Measurements from ENCODE around the gene RFC3. TPM values are rescaled to one million over a fixed set of nuclear protein-coding genes. Genes with fewer than 3 reads are reported as not detected.

RFC3 gene
- total and polyA plus RNA-seq, 2 of the 13 experiments (the other 11 are each of a cell fraction or from before 2014, with no cell fraction given): 16.0 to 55.7 TPM

DNA sequence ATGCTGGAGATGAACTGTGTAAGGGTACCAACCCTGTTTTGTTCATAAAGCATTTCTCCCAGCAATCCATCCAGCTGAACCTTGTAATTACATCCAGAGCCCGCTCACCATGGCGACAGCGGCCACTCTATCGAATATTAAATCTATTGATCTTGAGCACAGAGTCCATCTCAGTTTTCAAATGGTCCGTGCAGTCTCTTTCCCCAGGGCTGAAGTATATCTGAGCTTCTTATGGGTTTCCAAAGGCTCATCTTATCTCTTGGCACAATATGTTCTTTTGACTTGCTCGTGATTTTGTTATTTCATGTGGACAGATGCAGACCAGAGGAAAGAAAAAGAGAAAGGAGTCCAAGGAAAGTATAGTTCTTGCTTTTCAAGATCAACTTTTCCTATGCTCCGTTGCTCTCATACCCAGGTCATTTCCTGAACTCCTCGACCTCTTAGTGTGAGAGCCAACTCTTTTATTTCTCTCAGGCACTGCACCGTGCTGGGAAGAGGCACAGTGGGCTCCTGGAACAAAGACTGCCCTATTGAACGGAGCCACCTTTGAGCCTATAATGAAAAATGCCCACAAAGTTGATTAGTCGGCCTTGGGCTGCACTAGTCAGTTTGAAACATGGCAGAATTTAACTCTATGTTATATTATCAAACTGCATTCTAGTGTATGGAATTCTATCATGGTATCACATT is 66.7 kb downstream of the RFC3 start (continued):
- TF ChIP-seq, protein P1, sequence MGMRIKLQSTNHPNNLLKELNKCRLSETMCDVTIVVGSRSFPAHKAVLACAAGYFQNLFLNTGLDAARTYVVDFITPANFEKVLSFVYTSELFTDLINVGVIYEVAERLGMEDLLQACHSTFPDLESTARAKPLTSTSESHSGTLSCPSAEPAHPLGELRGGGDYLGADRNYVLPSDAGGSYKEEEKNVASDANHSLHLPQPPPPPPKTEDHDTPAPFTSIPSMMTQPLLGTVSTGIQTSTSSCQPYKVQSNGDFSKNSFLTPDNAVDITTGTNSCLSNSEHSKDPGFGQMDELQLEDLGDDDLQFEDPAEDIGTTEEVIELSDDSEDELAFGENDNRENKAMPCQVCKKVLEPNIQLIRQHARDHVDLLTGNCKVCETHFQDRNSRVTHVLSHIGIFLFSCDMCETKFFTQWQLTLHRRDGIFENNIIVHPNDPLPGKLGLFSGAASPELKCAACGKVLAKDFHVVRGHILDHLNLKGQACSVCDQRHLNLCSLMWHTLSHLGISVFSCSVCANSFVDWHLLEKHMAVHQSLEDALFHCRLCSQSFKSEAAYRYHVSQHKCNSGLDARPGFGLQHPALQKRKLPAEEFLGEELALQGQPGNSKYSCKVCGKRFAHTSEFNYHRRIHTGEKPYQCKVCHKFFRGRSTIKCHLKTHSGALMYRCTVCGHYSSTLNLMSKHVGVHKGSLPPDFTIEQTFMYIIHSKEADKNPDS (CRISPR knock-in tag; IDR thresholded peaks at IDR 0.05): no peak
- TF ChIP-seq ZNF501 (CRISPR knock-in tag; IDR thresholded peaks at IDR 0.05): no peak
- no peak for TF ChIP-seq ZNF329 (CRISPR knock-in tag; IDR thresholded peaks at IDR 0.05; ENCODE audit: low read depth)
- TF ChIP-seq ZNF772 (CRISPR knock-in tag; IDR thresholded peaks at IDR 0.05): no peak
- no peak for TF ChIP-seq JUND (CRISPR knock-in tag; IDR thresholded peaks at IDR 0.05)
- TF ChIP-seq NR2F6 (IDR thresholded peaks at IDR 0.05): no peak
- TF ChIP-seq NR2F6 (CRISPR knock-in tag; IDR thresholded peaks at IDR 0.05): 0 out of 2 replicates have a peak, but pooled peaks have one; percentile 16
- TF ChIP-seq PHF21A (CRISPR knock-in tag; IDR thresholded peaks at IDR 0.05): peak; percentile 23; the same call in 1 of the 2 replicates
- no peak for TF ChIP-seq ZNF672 (CRISPR knock-in tag; IDR thresholded peaks at IDR 0.05)
- TF ChIP-seq PPARG (CRISPR knock-in tag; conservative IDR thresholded peaks at IDR 0.05): no peak
- TF ChIP-seq, protein P2, sequence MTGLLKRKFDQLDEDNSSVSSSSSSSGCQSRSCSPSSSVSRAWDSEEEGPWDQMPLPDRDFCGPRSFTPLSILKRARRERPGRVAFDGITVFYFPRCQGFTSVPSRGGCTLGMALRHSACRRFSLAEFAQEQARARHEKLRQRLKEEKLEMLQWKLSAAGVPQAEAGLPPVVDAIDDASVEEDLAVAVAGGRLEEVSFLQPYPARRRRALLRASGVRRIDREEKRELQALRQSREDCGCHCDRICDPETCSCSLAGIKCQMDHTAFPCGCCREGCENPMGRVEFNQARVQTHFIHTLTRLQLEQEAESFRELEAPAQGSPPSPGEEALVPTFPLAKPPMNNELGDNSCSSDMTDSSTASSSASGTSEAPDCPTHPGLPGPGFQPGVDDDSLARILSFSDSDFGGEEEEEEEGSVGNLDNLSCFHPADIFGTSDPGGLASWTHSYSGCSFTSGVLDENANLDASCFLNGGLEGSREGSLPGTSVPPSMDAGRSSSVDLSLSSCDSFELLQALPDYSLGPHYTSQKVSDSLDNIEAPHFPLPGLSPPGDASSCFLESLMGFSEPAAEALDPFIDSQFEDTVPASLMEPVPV (CRISPR knock-in tag; IDR thresholded peaks at IDR 0.05): no peak
- no peak for TF ChIP-seq PHF8 (CRISPR knock-in tag; IDR thresholded peaks at IDR 0.05)
- TF ChIP-seq, protein P3, sequence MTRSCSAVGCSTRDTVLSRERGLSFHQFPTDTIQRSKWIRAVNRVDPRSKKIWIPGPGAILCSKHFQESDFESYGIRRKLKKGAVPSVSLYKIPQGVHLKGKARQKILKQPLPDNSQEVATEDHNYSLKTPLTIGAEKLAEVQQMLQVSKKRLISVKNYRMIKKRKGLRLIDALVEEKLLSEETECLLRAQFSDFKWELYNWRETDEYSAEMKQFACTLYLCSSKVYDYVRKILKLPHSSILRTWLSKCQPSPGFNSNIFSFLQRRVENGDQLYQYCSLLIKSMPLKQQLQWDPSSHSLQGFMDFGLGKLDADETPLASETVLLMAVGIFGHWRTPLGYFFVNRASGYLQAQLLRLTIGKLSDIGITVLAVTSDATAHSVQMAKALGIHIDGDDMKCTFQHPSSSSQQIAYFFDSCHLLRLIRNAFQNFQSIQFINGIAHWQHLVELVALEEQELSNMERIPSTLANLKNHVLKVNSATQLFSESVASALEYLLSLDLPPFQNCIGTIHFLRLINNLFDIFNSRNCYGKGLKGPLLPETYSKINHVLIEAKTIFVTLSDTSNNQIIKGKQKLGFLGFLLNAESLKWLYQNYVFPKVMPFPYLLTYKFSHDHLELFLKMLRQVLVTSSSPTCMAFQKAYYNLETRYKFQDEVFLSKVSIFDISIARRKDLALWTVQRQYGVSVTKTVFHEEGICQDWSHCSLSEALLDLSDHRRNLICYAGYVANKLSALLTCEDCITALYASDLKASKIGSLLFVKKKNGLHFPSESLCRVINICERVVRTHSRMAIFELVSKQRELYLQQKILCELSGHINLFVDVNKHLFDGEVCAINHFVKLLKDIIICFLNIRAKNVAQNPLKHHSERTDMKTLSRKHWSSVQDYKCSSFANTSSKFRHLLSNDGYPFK (CRISPR knock-in tag; IDR thresholded peaks at IDR 0.05; ENCODE audit: borderline replicate concordance): no peak
- TF ChIP-seq, protein P4, sequence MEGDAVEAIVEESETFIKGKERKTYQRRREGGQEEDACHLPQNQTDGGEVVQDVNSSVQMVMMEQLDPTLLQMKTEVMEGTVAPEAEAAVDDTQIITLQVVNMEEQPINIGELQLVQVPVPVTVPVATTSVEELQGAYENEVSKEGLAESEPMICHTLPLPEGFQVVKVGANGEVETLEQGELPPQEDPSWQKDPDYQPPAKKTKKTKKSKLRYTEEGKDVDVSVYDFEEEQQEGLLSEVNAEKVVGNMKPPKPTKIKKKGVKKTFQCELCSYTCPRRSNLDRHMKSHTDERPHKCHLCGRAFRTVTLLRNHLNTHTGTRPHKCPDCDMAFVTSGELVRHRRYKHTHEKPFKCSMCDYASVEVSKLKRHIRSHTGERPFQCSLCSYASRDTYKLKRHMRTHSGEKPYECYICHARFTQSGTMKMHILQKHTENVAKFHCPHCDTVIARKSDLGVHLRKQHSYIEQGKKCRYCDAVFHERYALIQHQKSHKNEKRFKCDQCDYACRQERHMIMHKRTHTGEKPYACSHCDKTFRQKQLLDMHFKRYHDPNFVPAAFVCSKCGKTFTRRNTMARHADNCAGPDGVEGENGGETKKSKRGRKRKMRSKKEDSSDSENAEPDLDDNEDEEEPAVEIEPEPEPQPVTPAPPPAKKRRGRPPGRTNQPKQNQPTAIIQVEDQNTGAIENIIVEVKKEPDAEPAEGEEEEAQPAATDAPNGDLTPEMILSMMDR (CRISPR knock-in tag; IDR thresholded peaks at IDR 0.05): no peak
- TF ChIP-seq ZNF75D (CRISPR knock-in tag; IDR thresholded peaks at IDR 0.05; ENCODE audit: borderline replicate concordance): no peak
- TF ChIP-seq SOX5 (CRISPR knock-in tag; IDR thresholded peaks at IDR 0.05; ENCODE audit: borderline replicate concordance): no peak
- no peak for TF ChIP-seq HNRNPH1 (optimal IDR thresholded peaks at IDR 0.05; ENCODE audit: low read depth, low read length)
- TF ChIP-seq ZMYM4 (CRISPR knock-in tag; IDR thresholded peaks at IDR 0.05): peak; percentile 22; the same call in 1 of the 2 replicates
- TF ChIP-seq, protein P5, sequence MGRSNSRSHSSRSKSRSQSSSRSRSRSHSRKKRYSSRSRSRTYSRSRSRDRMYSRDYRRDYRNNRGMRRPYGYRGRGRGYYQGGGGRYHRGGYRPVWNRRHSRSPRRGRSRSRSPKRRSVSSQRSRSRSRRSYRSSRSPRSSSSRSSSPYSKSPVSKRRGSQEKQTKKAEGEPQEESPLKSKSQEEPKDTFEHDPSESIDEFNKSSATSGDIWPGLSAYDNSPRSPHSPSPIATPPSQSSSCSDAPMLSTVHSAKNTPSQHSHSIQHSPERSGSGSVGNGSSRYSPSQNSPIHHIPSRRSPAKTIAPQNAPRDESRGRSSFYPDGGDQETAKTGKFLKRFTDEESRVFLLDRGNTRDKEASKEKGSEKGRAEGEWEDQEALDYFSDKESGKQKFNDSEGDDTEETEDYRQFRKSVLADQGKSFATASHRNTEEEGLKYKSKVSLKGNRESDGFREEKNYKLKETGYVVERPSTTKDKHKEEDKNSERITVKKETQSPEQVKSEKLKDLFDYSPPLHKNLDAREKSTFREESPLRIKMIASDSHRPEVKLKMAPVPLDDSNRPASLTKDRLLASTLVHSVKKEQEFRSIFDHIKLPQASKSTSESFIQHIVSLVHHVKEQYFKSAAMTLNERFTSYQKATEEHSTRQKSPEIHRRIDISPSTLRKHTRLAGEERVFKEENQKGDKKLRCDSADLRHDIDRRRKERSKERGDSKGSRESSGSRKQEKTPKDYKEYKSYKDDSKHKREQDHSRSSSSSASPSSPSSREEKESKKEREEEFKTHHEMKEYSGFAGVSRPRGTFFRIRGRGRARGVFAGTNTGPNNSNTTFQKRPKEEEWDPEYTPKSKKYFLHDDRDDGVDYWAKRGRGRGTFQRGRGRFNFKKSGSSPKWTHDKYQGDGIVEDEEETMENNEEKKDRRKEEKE (IDR thresholded peaks at IDR 0.05): no peak
